ENCODE measurements around the gene SH2D3C. TPM values are rescaled to one million over a fixed set of nuclear protein-coding genes. Genes with fewer than 3 reads are reported as not detected.

Gene SH2D3C
- total and polyA plus RNA-seq, 9 of the 15 experiments (the other 6 are each of a cell fraction or from before 2014, with no cell fraction given): 0.03 to 1.2 (median 0.22) TPM; not detected in 1

DNA sequence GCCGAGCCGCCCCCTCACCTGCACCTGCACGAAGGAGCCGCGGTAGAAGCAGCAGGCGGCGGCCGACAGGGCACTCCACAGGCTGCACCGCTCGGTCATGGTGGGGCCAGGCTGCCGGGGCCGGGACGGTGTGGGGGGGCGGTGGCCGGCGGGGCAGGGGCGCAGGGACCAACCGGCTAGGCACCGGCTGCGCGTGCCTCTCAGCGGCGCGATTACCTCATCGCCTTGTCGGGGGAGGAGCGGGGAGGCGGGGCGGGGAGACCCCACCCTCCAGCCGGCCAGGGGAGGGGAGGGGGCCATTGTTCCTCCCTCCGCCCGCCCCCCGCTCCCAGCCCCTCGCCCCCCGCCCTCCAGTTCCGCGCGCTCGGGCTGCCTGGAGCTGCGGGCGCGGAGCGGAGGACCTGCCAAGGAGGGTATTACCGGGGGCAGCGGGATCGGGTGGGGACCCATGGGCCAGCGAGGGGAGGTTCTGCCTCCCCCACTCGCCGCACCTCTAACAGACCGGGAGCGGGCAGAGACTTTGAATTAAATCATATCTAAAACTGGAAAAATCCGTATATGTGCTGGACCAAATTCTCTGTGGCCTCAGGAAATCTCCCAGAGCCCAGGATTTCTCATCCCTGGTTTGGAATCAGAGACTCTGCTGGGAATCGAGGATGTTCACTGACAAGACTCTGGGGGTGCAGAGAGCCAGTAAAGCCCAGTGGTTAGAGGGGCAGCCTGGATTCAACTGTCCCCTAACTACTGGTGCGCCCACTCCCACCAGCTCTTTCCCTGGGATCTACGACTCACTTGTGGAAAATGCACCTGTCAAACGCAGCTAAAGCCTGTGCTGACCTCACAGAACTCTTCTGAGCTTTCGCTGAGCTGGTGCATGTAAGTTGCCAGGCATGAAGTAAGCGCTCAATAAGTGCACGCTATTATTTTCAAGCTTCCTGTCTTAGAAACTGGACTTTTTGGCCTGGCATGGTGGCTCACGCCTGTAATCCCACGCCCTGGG, 23.1 kb downstream of the SH2D3C start:
- Histone ChIP-seq H4K20me1 (replicated peaks; ENCODE audit: control insufficient read depth, insufficient read depth, low read length) (peaks cover 19% of the 10 kb centered on the region), H3K4me2 (ENCODE audit: insufficient read depth, low read length) (no peak overlapping the region), H3K36me3 (ENCODE audit: control insufficient read depth, insufficient read depth, low read length) (no peaks in the 10 kb centered on the region), H3K27ac (ENCODE audit: extremely low read depth, low read depth, low read length) (no peak overlapping the region), H3K9me3 (replicated peaks; ENCODE audit: control insufficient read depth, insufficient read depth, low read depth, low read length) (no peaks in the 10 kb centered on the region), H3K4me1 (replicated peaks in 1 of 2; ENCODE audit: control insufficient read depth in 2 of 2, insufficient read depth in 2 of 2, low read length in 2 of 2) (peaks cover 8 to 21% of the 10 kb centered on the region in 2 experiments; a peak in 4 of 5 replicates), H3K9ac (ENCODE audit: insufficient read depth in 1 of 2, low read depth in 2 of 2, low read length in 2 of 2) (no peak overlapping the region), H3K9me1 (ENCODE audit: control insufficient read depth, insufficient read depth, low read length) (no peaks in the 10 kb centered on the region), H2AFZ (ENCODE audit: low read depth, low read length) (no peak overlapping the region), H3K4me3 (no peak overlapping the region), H3K27me3 (ENCODE audit: control insufficient read depth in 2 of 2, insufficient read depth in 2 of 2, low read length in 2 of 2) (peaks cover 2 to 29% of the 10 kb centered on the region in 2 experiments; a peak in 3 of 5 replicates), H3K79me2 (ENCODE audit: control insufficient read depth, insufficient read depth, low read length) (no peaks in the 10 kb centered on the region)
- no peak for ATAC-seq
- BruUV-seq (replicated peaks): no TSS peak
- peak; percentile 88 for TF ChIP-seq ZNF184 (CRISPR knock-in tag; IDR thresholded peaks at IDR 0.05)
- TF ChIP-seq, protein P1, sequence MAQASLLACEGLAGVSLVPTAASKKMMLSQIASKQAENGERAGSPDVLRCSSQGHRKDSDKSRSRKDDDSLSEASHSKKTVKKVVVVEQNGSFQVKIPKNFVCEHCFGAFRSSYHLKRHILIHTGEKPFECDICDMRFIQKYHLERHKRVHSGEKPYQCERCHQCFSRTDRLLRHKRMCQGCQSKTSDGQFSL (CRISPR knock-in tag; IDR thresholded peaks at IDR 0.05): peak; percentile 61; the same call in 1 of the 2 replicates
- TF ChIP-seq, protein P1 (tag; IDR thresholded peaks at IDR 0.05): no peak
- no peak for TF ChIP-seq NFYB (IDR thresholded peaks at IDR 0.05; ENCODE audit: extremely low read depth, insufficient read length)
- ChIA-PET CTCF (ENCODE audit: low intra/inter-chr PET ratio) (no interaction called here), POLR2A (interaction anchor here (1.7 kb wide), 1 partner anchor 9 kb away, joined by 3 read pairs; no protein-coding TSS in a partner anchor)
- FAIRE-seq: no peak
- intact Hi-C loops (cut with micrococcal nuclease) (no loop called here), in situ Hi-C loops (cut with MboI) (loop anchor here (25.0 kb wide), 1 partner anchor 607 kb away; the partner anchor contains the start of gene URM1)
- DNase-seq (ENCODE audit: extremely low read depth in 1 of 4, low spot score in 3 of 4): no peak
- WGBS (ENCODE audit: insufficient coverage, low coverage, missing lambda C conversion rate): 19% methylated on average over 23 of the region's 61 CpGs

All from K562 (cell line).